ENCODE data around the gene ANKRA2.

GRCh38 chr5:73523861-73524260, 41.6 kb downstream of the ANKRA2 start:
- TF ChIP-seq EZH2 (IDR thresholded peaks at IDR 0.05): no peak
- TF ChIP-seq FOXP2 (optimal IDR thresholded peaks at IDR 0.05; ENCODE audit: control extremely low read depth, extremely low read length, insufficient read depth): no peak
- no peak for TF ChIP-seq POLR2AphosphoS5 (IDR thresholded peaks at IDR 0.05; ENCODE audit: borderline replicate concordance, low read depth, low read length)
